NCI-H69 (cell line): ENCODE results near the gene FLNC.

Experiments used
- DNase-seq: peaks from one replicate; lab custom pipeline; 2025; lab: John Stamatoyannopoulos, UW

FLNC gene

DNA sequence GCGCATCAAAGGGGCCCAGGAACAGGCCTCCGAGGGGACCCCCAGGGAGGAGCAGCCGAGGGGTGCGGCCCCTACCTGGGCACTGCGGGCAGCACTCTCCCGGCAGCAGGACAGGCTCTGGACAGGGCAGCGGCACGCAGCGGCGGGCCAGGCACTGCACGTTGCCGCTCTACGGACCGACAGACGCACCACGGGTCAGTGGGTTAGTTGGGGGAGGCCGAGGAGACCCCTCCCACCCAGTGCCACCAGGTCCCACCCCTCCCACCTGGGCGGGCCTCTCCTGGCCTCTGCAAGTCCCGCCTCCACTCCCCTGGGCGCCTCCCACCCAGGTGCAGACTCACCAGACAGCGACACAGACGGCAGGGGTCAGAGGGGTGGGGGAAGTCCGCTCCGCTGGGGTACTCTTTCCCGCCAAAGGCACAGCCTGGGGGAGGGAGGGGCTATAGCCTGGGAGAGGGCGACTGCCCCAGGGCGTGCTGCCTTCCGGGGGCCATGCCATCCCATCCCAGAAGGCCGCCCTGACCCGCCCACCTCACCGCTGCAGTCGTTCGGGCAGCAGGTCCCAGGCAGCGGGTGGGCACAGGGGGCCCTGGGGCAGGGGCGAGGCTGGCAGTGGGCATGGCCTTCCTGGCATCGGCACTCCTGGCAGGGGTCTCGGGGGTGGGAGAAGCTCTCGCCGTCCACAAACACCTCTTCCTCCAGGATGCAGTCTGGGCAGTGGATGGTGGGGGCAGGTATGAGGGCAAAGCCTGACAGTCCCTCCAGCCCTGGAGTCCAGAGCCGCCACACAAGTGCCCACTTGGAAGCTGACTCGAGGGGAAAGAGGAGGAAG is 61.1 kb downstream of the FLNC start:
- peak; percentile 71 for DNase-seq

DNA sequence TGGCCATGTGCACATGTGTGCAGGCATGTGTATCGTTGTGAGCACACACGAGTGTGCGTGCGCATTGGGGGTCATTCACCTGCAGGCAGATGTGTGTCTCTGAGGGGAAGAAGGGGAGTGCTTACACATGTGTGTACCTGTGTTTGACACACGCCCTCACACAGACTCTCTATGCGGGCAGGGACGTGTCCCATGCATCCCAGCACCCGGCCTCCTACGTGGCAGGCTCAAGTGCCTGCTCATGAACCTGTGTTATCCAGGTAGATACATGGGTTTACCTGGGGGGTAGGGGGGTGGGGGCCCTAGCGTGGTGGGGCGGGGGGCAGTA is 61.7 kb downstream of the FLNC start:
- no peak for DNase-seq

DNA sequence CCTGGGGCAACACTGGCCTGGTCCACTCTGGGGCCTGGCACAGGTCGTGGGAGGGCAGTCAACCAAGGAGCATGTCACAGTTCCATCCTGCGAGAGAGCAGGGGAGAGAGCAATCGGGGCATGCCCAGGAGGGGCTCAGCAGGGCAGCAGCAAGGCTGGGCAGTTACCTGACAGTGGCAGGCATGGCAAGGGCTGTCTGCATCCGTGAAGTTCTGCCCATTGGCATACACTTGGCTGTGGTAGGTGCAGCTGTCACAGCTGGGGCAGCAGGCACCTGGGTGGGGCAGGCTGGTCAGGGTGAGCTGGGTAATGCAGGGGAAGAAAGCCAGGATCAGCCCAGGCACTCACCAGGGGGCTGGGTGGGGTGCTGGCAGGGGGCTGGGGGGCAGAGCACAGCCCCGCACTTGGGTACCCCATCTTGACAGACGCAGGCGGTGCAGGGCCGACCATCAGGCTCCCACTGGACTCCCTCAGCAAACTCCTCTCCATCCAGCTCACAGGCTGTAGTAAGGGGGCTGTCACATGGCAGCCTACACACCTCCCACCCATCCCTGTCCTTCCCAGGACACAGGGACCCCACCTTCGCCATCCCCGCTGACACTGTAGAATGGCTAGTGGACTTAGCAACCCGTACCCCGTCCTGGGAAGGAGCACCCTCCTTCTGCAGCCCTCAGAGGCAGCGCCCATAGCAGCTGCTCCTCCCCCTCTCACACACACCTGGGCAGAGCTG is 62.5 kb downstream of the FLNC start:
- no peak for DNase-seq

DNA sequence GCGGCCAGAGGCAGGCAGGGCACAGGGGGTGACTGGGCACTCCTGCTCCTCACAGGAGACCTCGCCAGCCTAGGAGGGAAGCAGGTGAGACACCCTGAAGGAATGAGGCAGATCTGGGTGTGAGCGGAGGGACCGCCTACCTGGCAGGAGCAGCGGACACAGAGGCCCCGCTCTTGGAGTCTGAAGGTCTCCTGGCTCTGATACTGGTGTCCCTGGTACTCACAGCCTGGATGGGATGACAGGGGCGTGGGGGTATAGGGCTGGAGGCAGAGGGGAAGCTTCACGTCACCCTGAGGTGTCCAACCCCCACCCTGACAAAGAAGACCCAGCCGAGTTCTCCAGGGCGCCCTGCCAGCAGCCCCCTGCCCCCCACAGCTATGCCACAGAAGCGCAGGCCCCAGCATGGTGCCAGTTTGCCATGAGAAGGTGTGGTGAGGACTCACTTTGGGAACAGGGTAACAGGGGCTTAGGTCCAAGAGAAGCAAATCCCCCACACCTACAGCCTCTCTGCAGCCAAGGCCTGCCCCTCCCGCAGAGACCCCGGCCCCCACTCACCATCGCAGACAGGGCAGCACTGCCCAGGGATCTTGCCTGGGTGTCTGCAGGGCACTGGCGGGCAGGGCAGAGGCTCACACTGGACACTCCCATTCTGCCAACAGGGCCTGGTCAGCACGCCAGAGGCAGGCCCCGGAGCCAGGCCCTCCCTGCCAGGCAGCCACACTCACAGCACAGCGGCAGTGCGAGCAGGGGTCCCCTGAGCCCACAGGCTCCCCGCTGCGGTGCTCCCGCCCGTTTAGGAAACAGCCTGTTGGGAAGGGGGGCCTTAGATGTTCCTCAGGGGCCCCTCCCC is 63.3 kb downstream of the FLNC start:
- no peak for DNase-seq

DNA sequence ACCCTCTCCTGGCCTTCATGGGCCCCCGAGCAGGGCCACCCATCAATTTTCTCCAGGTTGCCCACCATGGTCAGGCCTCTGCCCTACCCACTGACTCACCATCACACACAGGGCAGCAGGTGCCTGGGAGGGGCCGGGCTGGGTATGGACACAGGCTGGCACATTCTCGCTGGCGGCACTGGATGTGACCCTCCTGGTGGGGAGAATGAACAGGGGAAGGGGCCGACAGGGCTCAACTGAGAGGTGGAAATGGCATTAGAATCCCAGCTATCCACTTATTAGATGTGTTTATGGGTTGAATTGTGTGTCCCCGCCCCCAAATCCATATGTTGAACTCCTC is 63.9 kb downstream of the FLNC start:
- no peak for DNase-seq

DNA sequence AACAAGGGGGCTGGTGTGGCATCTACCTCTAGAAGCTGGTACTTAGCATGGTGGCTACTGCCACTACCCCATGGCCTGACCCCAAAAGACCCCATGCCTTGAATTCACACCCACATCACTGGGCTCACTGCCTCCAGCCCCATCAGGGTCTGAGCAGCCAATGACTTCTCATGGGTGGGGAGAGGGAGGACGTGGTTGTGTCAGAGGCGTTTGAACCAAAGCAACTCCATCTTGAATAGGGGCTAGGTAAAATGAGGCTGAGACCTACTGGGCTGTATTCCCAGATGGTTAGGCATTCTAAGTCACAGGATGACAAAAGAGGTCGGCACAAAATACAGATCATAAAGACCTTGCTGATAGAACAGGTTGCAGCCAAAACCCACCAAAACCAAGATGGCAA is 65.1 kb downstream of the FLNC start:
- DNase-seq = no peak

DNA sequence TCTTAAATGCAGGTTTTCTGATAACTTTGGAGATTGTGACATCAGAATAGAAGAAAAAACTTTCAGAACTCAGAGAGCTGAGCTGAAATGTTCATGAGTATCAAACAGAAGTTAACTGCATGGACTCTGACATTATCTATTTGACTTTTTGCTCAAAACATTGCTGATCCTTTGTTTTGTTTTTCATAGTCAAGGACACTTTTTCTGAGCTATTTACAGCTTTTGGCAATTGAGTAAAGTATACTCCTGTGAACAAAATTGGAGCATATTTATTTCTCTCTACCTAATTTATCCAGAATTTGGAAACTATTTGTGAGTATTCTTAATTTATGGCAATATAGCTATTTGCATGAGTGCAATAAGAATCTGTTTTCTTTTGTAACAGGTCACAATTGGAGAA is 69.2 kb downstream of the FLNC start:
- no peak for DNase-seq

DNA sequence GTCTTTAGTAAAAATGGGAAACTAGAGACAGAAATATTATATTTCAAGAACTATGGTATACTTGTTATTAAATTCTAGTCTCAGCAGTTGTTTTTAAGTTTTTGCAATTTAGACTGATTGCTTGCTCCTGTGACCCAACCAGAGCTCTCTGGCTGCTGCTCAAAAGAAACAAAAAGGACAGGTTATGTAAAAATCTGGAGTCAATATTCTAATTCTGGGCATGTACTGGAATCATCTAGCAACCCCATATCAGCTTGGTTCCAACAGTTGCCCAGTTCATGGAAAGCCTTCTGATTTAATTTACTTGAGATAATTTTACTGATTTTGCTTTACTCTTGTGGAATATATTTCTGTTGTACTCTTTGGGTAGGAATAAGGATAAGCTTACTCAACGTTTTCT is 70.0 kb downstream of the FLNC start:
- no peak for DNase-seq

DNA sequence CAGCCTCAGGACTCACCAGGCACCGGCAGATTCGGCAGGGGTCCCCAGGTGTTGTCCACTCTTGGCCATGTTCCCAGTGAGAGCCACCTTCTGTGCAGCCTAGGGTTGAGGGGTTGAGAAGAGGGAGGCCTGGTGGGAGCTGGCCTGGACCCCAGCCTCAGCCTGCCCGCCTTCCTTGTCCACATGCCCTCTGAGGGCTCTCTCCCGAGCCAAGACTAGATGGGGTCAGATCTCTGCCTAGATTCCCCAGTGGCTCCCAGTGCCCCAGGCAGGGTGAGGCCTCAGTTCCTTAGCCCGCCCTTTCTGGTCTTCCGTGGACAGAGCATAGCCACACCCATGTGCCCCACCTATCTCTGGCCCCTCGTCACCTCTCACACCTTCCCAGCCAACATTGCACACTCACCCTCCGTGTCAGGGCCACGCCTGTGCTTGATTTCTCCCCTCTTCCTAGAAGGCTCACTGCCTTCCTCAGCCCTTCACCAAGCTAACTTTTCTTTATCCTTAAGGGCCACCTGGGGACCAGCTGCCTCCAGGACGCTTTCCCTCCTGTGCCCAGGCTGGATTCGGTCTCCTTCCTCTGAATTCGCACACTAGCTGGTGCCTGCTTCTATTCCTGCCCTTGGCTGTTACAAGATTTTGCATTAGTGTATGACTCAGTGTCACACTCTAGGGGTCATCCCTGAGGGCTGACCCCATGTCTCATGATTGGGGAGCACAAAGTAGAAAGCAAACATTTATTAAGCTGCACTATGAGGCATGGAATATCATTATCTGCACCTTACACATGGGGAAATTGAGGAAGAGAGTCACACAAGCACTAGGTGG is 72.8 kb downstream of the FLNC start:
- no peak for DNase-seq

DNA sequence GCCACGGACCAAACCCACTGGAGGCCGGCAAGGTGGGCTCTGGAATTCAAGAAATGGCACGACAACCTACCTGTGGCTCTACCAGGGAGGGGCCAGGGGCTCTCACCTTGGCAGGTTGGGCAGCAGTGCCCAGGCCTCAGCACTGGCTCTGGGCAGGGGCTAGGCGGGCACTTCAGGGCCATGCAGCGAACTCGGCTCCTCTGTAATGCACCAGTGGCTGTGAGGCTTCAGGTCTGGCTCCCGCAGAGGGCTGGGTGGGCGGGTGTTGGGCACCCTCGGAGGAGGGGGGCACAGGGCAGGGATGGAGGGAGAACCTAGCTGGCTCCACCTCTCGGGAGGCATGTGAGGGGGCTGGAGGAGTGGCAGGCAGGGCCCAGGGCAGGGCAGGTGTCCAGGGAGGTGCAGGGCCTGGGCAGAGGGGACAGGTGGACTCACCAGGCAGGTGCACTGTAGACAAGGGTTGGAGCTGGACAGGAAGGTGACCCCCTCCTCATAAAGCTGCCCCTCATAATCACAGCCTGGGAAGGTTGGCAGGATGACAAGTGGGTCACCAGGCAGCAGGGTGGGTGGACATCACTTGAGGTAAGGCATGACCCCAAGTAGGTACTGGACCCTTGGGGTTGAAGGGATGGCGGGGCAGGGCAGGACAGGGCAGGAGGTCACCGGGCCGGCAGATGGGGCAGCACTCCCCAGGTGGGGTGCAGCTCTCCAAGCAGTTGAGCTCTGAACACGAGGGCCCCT is 73.6 kb downstream of the FLNC start:
- no peak for DNase-seq

DNA sequence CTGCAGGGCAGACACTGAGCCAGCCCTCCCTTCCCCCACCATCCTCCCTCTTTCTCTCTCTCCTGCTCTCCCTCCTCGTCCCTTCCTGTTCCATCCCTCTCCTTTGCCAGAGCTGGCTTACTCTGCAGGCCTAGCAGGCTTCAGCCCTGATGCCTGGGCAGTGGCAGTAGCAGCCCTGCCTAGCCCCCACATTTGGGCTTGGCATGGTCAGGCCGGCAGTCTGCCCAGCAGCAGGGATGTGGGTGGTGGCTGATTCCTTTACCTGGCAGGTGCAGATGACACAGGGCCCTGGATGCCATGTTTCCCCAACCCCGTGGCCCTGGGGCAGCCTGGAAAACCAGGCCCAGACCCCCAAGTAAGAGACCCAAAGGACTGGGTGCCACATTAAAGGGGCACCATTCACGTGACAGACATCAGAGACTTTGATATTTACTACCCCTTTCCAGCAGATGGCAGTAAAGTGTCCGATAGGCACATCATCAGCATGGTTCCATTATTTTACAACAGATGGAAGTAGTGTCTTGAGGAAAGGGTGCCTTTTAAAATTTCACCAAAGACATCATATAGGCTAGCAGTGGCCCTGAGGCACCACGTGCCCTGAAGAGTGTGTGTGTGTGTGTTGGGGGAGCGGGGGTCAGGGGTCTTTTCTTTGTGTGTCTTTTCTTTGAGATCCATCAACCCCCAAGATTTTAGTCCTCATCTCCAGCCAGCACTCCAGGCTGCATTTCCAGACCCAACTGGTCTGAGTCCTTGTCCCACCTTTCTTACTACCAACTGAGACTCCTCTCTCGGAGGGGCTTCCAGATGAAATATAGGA is 74.4 kb downstream of the FLNC start:
- peak; percentile 74 for DNase-seq

DNA sequence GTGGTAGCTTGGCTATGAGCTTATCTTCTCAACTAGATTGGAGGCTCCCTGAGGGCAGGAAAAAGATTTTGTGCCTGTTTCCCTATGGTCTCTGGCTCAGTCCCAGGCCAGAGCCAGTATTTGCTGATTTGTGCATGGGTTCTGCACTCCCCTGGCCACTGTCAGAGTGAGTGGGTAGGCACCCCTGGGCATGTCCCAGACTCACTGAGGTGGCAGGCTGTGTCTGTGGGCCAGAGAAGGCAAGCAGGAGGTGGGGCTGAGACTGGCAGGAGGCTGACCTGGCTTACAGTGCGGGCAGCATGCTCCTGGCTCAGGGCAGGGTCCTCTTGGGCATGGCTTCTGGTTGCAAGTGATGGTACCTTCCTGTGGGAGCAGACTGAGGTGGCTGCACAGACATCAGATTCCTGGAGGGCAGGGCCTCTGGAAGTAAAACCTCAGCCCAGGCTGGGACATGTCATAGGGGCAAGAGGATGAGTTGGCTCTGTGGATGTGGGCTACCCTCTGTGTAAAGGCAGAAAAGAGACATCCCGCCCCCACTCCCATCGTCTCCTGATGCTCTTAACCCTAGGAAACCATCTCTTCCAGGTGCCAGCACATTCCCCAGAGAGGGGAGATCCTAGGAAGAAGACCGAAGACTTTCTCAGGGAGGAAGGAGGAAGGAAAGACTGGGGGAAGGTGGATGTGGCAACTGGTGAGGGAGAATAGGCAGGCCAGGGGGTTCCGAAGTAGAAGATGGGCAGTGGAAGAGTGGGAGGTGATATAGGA is 76.0 kb downstream of the FLNC start:
- no peak for DNase-seq

DNA sequence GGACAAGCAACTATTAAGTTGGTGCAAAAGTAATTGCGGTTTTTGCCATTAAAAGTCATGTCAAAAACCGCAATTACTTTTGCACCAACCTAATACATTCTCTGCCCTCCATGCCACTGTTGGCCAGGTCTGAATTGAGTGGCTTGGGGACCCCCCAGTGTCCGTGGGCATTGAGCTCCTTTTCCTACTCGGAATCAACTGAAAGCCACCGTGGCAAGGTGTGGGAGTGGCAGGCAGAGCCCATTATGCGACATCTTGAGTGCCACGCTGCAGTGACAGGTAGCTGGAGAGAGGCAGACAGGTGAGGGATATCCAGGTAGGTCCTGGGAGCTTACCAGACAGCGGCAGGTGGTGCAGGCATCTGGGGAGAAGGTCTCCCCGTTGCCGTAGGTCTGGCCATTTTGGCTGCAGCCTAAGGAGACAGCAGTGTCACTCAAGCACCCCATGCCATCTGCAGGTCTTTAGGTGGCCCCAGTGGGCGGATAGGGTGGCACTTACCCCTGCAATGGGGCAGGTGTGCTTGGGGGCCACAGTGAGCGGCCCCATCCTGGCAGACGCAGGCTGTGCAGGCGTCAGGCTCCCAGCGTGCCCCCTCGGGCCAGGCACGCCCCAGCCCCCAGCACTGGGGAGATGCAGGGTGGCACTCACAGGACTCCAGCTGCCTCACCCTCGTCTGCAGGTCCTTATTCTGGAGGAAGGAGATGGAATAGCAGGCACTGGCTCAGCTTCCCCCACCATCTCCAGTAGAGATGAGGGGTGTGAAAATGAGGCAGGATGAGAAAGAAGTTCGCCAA is 76.8 kb downstream of the FLNC start:
- no peak for DNase-seq
